Activated CD8-positive, alpha-beta T cell treated with anti-CD3 and anti-CD28 coated beads, Interleukin-2, amount 10 ng/mL, durations not matched to agents 7 days and 5 days (primary cell): ENCODE data around the gene FARP1. TPM values are rescaled to one million over a fixed set of nuclear protein-coding genes. Genes with fewer than 3 reads are reported as not detected.
"Not testable (repeated sequence)": the region's sequence is repeated elsewhere in the genome, so short reads cannot be mapped to it uniquely, and the experiment has no call there.

Source experiments
- ATAC-seq: fragments of 150-1000 bp; cut with Tn5 transposase; one replicate; pipeline ENCODE4 v1.10.0; 2021; ENCODE audit warnings: moderate library complexity
- CTCF ChIA-PET: fragments of 350-600 bp; sonication (Branson Sonifier 250); formaldehyde crosslinking; loops from one replicate; lab custom pipeline; 2021; ENCODE audit warnings: antibody characterized with exemption; lab: Charles Lee
- POLR2A ChIA-PET: fragments of 350-600 bp; sonication (Branson Sonifier 250); formaldehyde crosslinking; loops from one replicate; lab custom pipeline; 2021; ENCODE audit warnings: antibody characterized with exemption; lab: Charles Lee
- DNase-seq: peaks from one replicate; pipeline ENCODE4 v3.0.0-alpha.2; 2020
- H3K27ac Mint-ChIP-seq: one replicate; pipeline ENCODE4 v1.8.0; 2021; ENCODE audit warnings: mild to moderate bottlenecking, mixed read lengths
- H3K27me3 Mint-ChIP-seq: one replicate; pipeline ENCODE4 v1.8.0; 2021; ENCODE audit warnings: low read depth, mixed read lengths
- H3K36me3 Mint-ChIP-seq: one replicate; pipeline ENCODE4 v1.8.0; 2021; ENCODE audit warnings: low read depth, mixed read lengths
- H3K4me1 Mint-ChIP-seq: one replicate; pipeline ENCODE4 v1.8.0; 2021; ENCODE audit warnings: low read depth, mixed read lengths
- H3K4me3 Mint-ChIP-seq: one replicate; pipeline ENCODE4 v1.8.0; 2021; ENCODE audit warnings: mild to moderate bottlenecking, mixed read lengths
- H3K9me3 Mint-ChIP-seq: one replicate; pipeline ENCODE4 v1.8.0; 2022; ENCODE audit warnings: mixed read lengths; ENCODE audit not compliant: insufficient read depth
- total RNA-seq, 2 experiments: library from RNA; stranded (reverse); gene quantifications; one replicate each; pipeline ENCODE4 v1.2.3, GENCODE V29; 2021

FARP1 gene
- total RNA-seq, 2 experiments from 2014 or later: 1.1 to 1.2 TPM

GRCh38 chr13:98264877-98265276 is 122.0 kb downstream of the FARP1 start:
- Mint-ChIP-seq H3K4me1 (no peaks in the 10 kb centered on the region), H3K9me3 (no peaks in the 10 kb centered on the region), H3K27me3 (peaks cover 6% of the 10 kb centered on the region), H3K4me3 (no peak overlapping the region), H3K36me3 (no peaks in the 10 kb centered on the region), H3K27ac (no peak overlapping the region)
- POLR2A ChIA-PET: no interaction called here
- DNase-seq (no peak), ATAC-seq (no peak)
- CTCF ChIA-PET: no interaction called here

DNA sequence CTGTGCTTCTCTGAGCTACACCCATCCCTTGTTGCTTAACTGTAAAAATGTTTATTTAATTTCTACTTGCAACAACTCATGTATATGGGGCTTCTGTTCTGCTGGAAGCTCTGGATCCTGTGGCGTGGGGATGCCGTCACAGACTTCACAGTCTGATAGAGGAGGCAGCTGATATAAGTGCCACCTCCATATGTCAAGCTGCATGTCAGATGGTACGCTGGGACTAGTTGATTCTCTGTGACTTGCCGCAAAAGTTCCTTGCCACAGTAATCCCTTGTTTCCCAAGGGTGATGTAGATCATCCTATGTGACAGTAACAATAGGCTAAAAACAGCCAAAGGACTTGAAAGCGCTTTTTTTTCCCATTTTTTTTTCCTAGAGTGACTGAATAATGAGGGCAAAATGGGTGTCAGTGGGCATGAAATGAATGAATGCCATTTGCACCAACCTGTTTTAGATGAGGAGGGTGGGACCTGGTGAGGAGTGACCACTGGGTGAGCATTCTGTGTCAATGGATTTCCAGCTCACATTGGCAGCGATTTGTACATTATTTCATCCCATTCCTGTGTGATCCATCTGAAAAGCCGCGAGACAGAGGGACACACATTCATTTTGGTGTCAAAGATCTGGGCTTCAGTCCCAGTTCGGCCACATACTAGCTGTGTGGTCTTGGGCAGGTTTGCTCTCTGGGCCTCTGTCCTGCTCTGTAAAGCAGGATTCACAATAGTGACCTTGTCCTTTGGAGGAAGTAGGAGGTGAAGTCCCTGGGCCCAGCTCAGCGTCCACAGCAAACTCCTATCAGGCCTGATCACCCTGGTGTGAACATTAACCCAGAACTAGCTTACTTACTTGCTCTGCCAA is 123.0 kb downstream of the FARP1 start:
- ChIA-PET CTCF (no interaction called here), POLR2A (no interaction called here)
- ATAC-seq (no peak), DNase-seq (no peak)
- Mint-ChIP-seq H3K4me1 (no peaks in the 10 kb centered on the region), H3K27ac (no peak overlapping the region), H3K27me3 (peaks cover 4% of the 10 kb centered on the region), H3K9me3 (no peaks in the 10 kb centered on the region), H3K36me3 (no peaks in the 10 kb centered on the region), H3K4me3 (no peak overlapping the region)

DNA sequence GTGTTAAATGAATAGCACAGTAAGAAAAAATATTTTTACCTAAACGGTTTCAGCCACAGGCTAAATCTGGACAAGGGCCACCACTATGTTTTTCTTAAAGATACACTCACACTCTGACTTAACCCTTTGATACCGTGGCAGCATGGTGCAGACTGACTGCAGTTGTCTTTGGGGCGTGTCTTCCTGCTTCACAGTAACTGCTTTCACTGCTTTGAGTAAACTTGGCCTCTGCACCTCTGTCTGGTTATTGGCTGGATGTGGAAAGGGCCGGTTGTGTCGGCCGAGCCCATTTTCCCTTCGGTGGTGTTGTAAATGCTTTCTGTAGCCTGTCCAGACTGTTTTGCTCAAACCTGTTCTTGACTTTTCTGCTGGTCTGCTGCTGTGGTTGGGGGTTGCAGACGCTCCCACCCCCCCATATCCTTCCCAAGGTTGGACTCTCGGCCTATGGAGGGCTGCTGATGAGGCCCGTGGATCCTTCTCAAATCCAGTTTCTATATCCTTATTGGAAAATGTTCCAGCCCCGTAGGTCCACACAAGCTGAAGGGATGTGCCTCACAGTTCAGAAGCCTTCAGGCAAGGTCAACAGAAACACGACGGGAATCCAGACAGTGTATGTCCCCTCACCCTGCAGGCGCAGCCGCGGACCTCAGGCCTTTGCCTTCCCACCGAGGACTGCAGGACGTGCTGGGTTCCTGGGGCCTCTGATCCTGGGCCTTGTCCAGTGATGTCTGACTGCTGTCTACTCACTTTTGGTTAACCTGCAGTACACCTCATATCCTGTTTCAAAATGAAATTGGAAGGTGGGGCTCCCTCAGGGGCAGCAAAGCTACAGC is 124.4 kb downstream of the FARP1 start:
- CTCF ChIA-PET: no interaction called here
- H3K27me3 Mint-ChIP-seq: peaks cover 4% of the 10 kb centered on the region
- DNase-seq (no peak), ATAC-seq (no peak)
- POLR2A ChIA-PET: no interaction called here
- no peaks in the 10 kb centered on the region for H3K36me3 Mint-ChIP-seq
- H3K4me3 Mint-ChIP-seq: no peak overlapping the region
- no peaks in the 10 kb centered on the region for H3K9me3 Mint-ChIP-seq
- no peaks in the 10 kb centered on the region for H3K4me1 Mint-ChIP-seq
- no peak overlapping the region for H3K27ac Mint-ChIP-seq

GRCh38 chr13:98269386-98269785 is 126.5 kb downstream of the FARP1 start:
- Mint-ChIP-seq H3K27ac (no peak overlapping the region), H3K9me3 (no peaks in the 10 kb centered on the region), H3K27me3 (no peaks in the 10 kb centered on the region), H3K4me3 (no peak overlapping the region), H3K4me1 (no peaks in the 10 kb centered on the region), H3K36me3 (no peaks in the 10 kb centered on the region)
- ATAC-seq: no peak
- no peak for DNase-seq
- POLR2A ChIA-PET: no interaction called here
- CTCF ChIA-PET: interaction anchor here (0.6 kb wide), 1 partner anchor 9 kb away, joined by 3 read pairs; no protein-coding TSS in a partner anchor

DNA sequence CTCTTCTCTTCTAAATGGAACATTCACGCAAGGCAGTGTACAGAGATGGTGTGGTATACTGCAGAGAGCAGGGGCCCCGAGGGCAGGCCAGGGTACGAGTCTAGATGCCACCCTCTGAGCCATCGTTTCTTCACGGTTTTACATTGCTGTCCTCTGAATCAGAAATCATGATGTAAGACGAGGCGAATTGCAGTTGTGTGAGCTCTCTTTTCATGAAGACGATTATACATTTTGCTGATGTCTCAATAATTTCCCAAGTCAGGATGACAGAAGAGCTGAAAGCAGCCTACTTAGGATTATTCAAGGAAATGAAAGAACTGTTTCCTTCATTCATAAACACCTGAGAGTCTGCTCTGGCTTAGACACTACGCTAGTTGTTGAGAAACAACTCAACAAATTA is 127.9 kb downstream of the FARP1 start:
- no peaks in the 10 kb centered on the region for H3K4me1 Mint-ChIP-seq
- no peaks in the 10 kb centered on the region for H3K27me3 Mint-ChIP-seq
- no peak for ATAC-seq
- DNase-seq: no peak
- ChIA-PET CTCF (no interaction called here), POLR2A (no interaction called here)
- H3K4me3 Mint-ChIP-seq: no peak overlapping the region
- H3K36me3 Mint-ChIP-seq: no peaks in the 10 kb centered on the region
- no peak overlapping the region for H3K27ac Mint-ChIP-seq
- no peaks in the 10 kb centered on the region for H3K9me3 Mint-ChIP-seq

GRCh38 chr13:98271646-98272045 is 128.8 kb downstream of the FARP1 start:
- CTCF ChIA-PET, H3K36me3 Mint-ChIP-seq: not testable (repeated sequence)

DNA sequence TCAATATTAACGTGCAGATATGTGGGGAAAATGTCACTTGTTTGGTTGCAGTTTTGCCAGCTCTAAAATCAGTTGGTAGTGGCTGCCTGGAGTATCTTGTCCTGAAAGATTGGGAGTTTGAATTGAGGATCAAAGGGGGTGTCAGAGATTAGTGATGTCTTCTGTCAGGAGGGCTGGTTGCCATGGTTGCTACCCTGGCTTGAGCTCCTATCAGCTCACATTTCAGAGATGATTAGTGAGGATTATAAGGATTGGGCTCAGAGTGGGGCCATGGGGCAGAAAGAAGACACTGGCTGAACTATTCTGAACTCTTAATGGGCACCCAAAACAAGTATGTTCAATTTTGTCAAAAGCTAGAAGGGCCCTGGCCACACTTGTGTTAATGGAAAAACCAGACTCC is 129.7 kb downstream of the FARP1 start:
- Mint-ChIP-seq H3K36me3 (no peaks in the 10 kb centered on the region), H3K4me3 (no peak overlapping the region), H3K9me3 (no peaks in the 10 kb centered on the region), H3K4me1 (no peaks in the 10 kb centered on the region), H3K27ac (no peak overlapping the region), H3K27me3 (no peaks in the 10 kb centered on the region)
- DNase-seq (no peak), ATAC-seq (no peak)
- CTCF ChIA-PET: no interaction called here
- POLR2A ChIA-PET: no interaction called here

More at GRCh38 chr13:98271646-98272045, 128.8 kb downstream of the FARP1 start:
- H3K4me3 Mint-ChIP-seq, POLR2A ChIA-PET, ATAC-seq, H3K27me3 Mint-ChIP-seq, H3K9me3 Mint-ChIP-seq, DNase-seq, H3K27ac Mint-ChIP-seq, H3K4me1 Mint-ChIP-seq: not testable (repeated sequence)

DNA sequence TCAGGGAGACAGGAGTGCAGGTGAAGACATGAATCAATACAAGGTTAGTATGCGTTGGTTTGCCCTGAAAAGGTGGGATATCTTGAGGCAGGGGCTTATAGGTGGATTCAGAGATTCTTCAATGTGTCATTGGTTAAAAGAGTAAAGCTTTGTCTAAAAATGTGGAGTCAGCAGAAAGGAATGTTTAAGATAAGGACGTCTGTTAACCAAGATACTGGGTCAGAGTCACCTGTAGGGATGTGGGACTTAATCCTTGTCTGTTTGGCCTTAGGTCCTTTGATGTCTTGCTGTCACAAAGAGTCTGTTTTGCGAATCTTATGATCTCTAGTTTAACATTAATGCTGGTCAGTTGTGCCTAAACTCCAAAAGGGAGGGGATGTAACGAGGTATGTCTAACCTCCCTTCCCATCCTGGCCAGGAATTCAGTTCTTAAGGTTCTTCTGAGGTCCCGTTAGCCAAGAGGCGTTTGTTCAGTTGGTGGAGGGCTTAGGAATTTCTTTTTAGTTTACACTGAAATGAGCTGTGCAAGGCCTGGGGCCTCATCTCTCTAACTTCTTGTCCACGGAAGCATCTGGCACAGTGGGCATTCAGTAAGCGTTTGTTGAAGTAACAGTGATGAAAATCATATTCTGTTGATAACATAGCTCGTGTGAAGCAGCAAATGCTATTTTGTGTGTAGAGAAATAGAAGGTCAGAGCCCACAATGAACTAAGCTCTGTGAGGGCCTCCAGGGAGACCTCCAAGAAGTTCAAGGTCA is 130.4 kb downstream of the FARP1 start:
- ChIA-PET POLR2A (no interaction called here), CTCF (no interaction called here)
- no peaks in the 10 kb centered on the region for H3K4me1 Mint-ChIP-seq
- no peak overlapping the region for H3K27ac Mint-ChIP-seq
- H3K36me3 Mint-ChIP-seq: no peaks in the 10 kb centered on the region
- no peaks in the 10 kb centered on the region for H3K9me3 Mint-ChIP-seq
- ATAC-seq (no peak), DNase-seq (no peak)
- H3K4me3 Mint-ChIP-seq: no peak overlapping the region
- H3K27me3 Mint-ChIP-seq: peaks cover 3% of the 10 kb centered on the region

GRCh38 chr13:98273824-98274742 is 131.2 kb downstream of the FARP1 start:
- Mint-ChIP-seq H3K36me3 (no peaks in the 10 kb centered on the region), H3K4me1 (no peaks in the 10 kb centered on the region), H3K27ac (no peak overlapping the region), H3K27me3 (peaks cover 3% of the 10 kb centered on the region), H3K9me3 (no peaks in the 10 kb centered on the region), H3K4me3 (no peak overlapping the region)
- CTCF ChIA-PET: no interaction called here
- DNase-seq (no peak), ATAC-seq (no peak)
- POLR2A ChIA-PET: no interaction called here

- peaks cover 5% of the 10 kb centered on the region for H3K27me3 Mint-ChIP-seq
- CTCF ChIA-PET: no interaction called here
- H3K4me1 Mint-ChIP-seq: peaks cover 4% of the 10 kb centered on the region
- H3K9me3 Mint-ChIP-seq: no peaks in the 10 kb centered on the region
- H3K36me3 Mint-ChIP-seq: no peaks in the 10 kb centered on the region
- no peak for ATAC-seq
- DNase-seq: no peak
- POLR2A ChIA-PET: no interaction called here
- H3K4me3 Mint-ChIP-seq: no peak overlapping the region
- no peak overlapping the region for H3K27ac Mint-ChIP-seq
Measured at GRCh38 chr13:98274921-98275487, 132.1 kb downstream of the FARP1 start.

- ChIA-PET POLR2A (no interaction called here), CTCF (no interaction called here)
- Mint-ChIP-seq H3K4me1 (peaks cover 9% of the 10 kb centered on the region), H3K9me3 (no peaks in the 10 kb centered on the region), H3K27ac (no peak overlapping the region), H3K36me3 (no peaks in the 10 kb centered on the region), H3K4me3 (no peak overlapping the region), H3K27me3 (peaks cover 5% of the 10 kb centered on the region)
- ATAC-seq (no peak), DNase-seq (no peak)
Measured at GRCh38 chr13:98275681-98276171, 132.8 kb downstream of the FARP1 start.
